ENCODE data around the gene EYA3. TPM values are rescaled to one million over a fixed set of nuclear protein-coding genes. Genes with fewer than 3 reads are reported as not detected.

EYA3 gene
- total RNA-seq, 1 experiment from 2014 or later = 29.4 TPM

DNA sequence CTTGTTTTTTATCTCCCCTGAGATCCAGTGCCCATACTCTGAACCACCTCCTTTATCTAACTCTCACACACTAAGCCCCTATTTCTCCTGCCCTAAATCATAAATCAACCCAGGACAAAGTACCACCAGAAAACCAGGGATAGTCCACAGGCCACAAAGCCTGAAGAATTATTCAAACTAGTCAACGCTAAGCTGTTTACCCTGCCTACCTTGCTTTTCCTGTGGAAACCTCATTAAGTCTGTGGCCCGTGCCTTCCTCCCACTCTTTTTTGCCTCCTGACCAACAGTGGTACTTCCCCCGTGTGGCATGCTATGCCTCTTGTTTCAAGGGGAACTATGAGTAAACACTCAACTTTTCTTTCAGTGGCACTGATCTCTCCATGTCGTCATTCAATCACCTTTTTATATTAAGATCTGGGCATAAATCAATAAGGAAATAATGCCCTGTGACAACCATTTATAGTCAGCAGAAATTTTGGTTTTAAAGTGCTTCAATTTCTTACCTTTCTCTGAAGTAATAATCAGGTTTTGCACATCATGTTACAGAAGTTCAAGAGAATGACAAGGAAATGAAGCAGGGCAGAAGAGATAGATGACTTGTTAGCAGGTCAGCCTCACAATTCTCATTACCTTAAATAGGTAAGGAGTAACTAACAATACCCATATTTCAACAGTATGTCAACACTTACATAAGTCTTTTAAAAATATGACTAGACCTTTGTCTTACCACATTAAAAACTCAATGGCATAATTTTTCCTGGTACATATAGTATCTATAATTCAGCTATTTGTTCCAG is 32.1 kb downstream of the EYA3 start (continued):
- TF ChIP-seq PRRX2 (CRISPR knock-in tag; IDR thresholded peaks at IDR 0.05) = no peak
- TF ChIP-seq, protein P1, sequence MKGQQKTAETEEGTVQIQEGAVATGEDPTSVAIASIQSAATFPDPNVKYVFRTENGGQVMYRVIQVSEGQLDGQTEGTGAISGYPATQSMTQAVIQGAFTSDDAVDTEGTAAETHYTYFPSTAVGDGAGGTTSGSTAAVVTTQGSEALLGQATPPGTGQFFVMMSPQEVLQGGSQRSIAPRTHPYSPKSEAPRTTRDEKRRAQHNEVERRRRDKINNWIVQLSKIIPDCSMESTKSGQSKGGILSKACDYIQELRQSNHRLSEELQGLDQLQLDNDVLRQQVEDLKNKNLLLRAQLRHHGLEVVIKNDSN (CRISPR knock-in tag; IDR thresholded peaks at IDR 0.05) = no peak
- no peak for TF ChIP-seq MXD4 (CRISPR knock-in tag; IDR thresholded peaks at IDR 0.05; ENCODE audit: borderline replicate concordance)
- no peak for TF ChIP-seq IRF2 (CRISPR knock-in tag; IDR thresholded peaks at IDR 0.05; ENCODE audit: borderline replicate concordance, low read depth)
- TF ChIP-seq, protein P2, sequence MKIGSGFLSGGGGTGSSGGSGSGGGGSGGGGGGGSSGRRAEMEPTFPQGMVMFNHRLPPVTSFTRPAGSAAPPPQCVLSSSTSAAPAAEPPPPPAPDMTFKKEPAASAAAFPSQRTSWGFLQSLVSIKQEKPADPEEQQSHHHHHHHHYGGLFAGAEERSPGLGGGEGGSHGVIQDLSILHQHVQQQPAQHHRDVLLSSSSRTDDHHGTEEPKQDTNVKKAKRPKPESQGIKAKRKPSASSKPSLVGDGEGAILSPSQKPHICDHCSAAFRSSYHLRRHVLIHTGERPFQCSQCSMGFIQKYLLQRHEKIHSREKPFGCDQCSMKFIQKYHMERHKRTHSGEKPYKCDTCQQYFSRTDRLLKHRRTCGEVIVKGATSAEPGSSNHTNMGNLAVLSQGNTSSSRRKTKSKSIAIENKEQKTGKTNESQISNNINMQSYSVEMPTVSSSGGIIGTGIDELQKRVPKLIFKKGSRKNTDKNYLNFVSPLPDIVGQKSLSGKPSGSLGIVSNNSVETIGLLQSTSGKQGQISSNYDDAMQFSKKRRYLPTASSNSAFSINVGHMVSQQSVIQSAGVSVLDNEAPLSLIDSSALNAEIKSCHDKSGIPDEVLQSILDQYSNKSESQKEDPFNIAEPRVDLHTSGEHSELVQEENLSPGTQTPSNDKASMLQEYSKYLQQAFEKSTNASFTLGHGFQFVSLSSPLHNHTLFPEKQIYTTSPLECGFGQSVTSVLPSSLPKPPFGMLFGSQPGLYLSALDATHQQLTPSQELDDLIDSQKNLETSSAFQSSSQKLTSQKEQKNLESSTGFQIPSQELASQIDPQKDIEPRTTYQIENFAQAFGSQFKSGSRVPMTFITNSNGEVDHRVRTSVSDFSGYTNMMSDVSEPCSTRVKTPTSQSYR (CRISPR knock-in tag; IDR thresholded peaks at IDR 0.05) = no peak
- TF ChIP-seq, protein P3, sequence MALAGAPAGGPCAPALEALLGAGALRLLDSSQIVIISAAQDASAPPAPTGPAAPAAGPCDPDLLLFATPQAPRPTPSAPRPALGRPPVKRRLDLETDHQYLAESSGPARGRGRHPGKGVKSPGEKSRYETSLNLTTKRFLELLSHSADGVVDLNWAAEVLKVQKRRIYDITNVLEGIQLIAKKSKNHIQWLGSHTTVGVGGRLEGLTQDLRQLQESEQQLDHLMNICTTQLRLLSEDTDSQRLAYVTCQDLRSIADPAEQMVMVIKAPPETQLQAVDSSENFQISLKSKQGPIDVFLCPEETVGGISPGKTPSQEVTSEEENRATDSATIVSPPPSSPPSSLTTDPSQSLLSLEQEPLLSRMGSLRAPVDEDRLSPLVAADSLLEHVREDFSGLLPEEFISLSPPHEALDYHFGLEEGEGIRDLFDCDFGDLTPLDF (CRISPR knock-in tag; IDR thresholded peaks at IDR 0.05) = no peak

DNA sequence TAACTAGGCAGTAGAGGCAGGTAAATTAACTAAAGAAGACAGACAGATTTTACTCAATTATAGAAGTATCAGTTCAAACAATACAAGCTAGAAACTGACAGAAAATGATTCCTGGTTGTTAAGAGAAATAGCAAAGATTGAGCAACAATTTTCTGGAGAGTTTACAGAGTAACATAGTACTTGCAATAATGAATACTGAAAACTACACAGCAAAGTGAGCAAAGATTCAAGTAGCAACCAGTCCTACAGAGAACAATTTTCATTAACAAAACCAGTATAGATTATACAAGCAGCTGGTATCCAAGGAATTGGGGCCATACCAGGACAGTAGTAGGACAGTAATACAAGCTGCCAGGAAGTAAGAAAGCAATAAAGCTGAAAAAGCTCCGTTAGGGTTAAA is 37.6 kb downstream of the EYA3 start:
- POLR2A ChIA-PET = no interaction called here
- H3K9me3 Mint-ChIP-seq = no peaks in the 10 kb centered on the region
- DNase-seq (ENCODE audit: low spot score) = no peak
- H3K36me3 Mint-ChIP-seq = peaks cover 9% of the 10 kb centered on the region; the same call in 1 of the 2 replicates
- H3K27ac Mint-ChIP-seq = no peak overlapping the region
- ATAC-seq = no peak
- H3K4me3 Mint-ChIP-seq = no peak overlapping the region
- H3K27me3 Mint-ChIP-seq (ENCODE audit: low read depth) = no peaks in the 10 kb centered on the region
- H3K4me1 Mint-ChIP-seq = peaks cover 4% of the 10 kb centered on the region
- CTCF ChIA-PET = no interaction called here
- TF ChIP-seq GRHL2 (CRISPR knock-in tag; IDR thresholded peaks at IDR 0.05; ENCODE audit: insufficient replicate concordance, severe bottlenecking) (no peak), NR2C2 (CRISPR knock-in tag; IDR thresholded peaks at IDR 0.05) (no peak), GABPB1 (CRISPR knock-in tag; IDR thresholded peaks at IDR 0.05) (no peak), ZNF416 (CRISPR knock-in tag; IDR thresholded peaks at IDR 0.05) (no peak), OVOL2 (CRISPR knock-in tag; IDR thresholded peaks at IDR 0.05; ENCODE audit: borderline replicate concordance) (no peak), TEAD1 (CRISPR knock-in tag; IDR thresholded peaks at IDR 0.05) (no peak), HMGA2 (CRISPR knock-in tag; IDR thresholded peaks at IDR 0.05) (no peak), JUN (CRISPR knock-in tag; IDR thresholded peaks at IDR 0.05) (no peak)
- TF ChIP-seq, protein P4, sequence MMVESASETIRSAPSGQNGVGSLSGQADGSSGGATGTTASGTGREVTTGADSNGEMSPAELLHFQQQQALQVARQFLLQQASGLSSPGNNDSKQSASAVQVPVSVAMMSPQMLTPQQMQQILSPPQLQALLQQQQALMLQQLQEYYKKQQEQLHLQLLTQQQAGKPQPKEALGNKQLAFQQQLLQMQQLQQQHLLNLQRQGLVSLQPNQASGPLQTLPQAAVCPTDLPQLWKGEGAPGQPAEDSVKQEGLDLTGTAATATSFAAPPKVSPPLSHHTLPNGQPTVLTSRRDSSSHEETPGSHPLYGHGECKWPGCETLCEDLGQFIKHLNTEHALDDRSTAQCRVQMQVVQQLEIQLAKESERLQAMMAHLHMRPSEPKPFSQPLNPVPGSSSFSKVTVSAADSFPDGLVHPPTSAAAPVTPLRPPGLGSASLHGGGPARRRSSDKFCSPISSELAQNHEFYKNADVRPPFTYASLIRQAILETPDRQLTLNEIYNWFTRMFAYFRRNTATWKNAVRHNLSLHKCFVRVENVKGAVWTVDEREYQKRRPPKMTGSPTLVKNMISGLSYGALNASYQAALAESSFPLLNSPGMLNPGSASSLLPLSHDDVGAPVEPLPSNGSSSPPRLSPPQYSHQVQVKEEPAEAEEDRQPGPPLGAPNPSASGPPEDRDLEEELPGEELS (CRISPR knock-in tag; IDR thresholded peaks at IDR 0.05) = no peak
- TF ChIP-seq, protein P5, sequence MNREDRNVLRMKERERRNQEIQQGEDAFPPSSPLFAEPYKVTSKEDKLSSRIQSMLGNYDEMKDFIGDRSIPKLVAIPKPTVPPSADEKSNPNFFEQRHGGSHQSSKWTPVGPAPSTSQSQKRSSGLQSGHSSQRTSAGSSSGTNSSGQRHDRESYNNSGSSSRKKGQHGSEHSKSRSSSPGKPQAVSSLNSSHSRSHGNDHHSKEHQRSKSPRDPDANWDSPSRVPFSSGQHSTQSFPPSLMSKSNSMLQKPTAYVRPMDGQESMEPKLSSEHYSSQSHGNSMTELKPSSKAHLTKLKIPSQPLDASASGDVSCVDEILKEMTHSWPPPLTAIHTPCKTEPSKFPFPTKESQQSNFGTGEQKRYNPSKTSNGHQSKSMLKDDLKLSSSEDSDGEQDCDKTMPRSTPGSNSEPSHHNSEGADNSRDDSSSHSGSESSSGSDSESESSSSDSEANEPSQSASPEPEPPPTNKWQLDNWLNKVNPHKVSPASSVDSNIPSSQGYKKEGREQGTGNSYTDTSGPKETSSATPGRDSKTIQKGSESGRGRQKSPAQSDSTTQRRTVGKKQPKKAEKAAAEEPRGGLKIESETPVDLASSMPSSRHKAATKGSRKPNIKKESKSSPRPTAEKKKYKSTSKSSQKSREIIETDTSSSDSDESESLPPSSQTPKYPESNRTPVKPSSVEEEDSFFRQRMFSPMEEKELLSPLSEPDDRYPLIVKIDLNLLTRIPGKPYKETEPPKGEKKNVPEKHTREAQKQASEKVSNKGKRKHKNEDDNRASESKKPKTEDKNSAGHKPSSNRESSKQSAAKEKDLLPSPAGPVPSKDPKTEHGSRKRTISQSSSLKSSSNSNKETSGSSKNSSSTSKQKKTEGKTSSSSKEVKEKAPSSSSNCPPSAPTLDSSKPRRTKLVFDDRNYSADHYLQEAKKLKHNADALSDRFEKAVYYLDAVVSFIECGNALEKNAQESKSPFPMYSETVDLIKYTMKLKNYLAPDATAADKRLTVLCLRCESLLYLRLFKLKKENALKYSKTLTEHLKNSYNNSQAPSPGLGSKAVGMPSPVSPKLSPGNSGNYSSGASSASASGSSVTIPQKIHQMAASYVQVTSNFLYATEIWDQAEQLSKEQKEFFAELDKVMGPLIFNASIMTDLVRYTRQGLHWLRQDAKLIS (CRISPR knock-in tag; IDR thresholded peaks at IDR 0.05; ENCODE audit: borderline replicate concordance) = no peak
- TF ChIP-seq, protein P6, sequence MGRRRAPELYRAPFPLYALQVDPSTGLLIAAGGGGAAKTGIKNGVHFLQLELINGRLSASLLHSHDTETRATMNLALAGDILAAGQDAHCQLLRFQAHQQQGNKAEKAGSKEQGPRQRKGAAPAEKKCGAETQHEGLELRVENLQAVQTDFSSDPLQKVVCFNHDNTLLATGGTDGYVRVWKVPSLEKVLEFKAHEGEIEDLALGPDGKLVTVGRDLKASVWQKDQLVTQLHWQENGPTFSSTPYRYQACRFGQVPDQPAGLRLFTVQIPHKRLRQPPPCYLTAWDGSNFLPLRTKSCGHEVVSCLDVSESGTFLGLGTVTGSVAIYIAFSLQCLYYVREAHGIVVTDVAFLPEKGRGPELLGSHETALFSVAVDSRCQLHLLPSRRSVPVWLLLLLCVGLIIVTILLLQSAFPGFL (CRISPR knock-in tag; IDR thresholded peaks at IDR 0.05; ENCODE audit: borderline replicate concordance) = no peak
- TF ChIP-seq, protein P3 (CRISPR knock-in tag; IDR thresholded peaks at IDR 0.05) = no peak
- TF ChIP-seq, protein P7, sequence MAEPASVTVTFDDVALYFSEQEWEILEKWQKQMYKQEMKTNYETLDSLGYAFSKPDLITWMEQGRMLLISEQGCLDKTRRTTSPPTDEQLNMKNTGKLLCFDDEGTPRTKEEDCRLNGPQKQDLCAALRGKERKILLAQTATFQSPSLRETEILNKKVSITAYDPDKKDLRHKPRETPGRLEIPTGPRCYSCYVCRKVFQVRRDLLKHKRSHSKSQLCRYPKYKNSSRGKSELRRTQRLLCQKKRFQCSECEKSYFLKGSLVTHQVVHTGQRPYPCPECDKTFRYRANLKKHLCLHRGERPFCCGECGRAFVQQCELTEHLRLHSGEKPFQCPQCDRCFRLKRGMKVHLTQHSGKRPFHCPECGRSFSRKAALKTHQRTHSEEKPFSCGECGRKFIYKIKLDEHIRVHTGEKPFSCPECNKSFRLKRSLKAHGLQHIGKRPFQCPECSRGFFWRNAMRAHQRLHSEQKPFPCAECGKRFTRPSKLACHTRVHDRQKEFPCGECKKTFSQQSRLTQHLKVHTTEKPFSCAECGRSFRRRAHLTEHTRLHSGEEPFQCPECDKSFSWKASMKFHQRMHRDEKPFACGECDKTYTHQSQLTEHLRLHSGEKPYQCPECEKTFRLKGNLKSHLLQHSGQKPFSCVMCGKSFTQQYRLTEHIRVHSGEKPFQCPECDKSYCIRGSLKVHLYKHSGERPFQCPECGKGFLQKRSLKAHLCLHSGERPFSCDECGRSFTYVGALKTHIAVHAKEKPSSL (CRISPR knock-in tag; conservative IDR thresholded peaks at IDR 0.05) = no peak

All from WTC11 (cell line).